CD8-positive, alpha-beta memory T cell (primary cell): ENCODE results near the gene NEDD8. TPM values are rescaled to one million over a fixed set of nuclear protein-coding genes. Genes with fewer than 3 reads are reported as not detected.

Source experiments
- CTCF ChIA-PET: fragments of 350-600 bp; sonication (Branson Sonifier 250); formaldehyde crosslinking; loops from one replicate; lab custom pipeline; 2021; ENCODE audit warnings: antibody characterized with exemption; lab: Charles Lee
- POLR2A ChIA-PET: fragments of 350-600 bp; sonication (Branson Sonifier 250); formaldehyde crosslinking; loops from one replicate; lab custom pipeline; 2021; ENCODE audit warnings: antibody characterized with exemption; lab: Charles Lee
- DNase-seq, 5 donors: peaks; one replicate each; pipeline versions ENCODE4 v3.0.0 to v3.0.0-alpha.2; 2020 to 2022; ENCODE audit warnings: mixed read lengths in 1 of 5
- H3K27ac ChIP-seq: one replicate; pipeline ENCODE4 v1.7.0; 2013; ENCODE audit warnings: low read depth, mild to moderate bottlenecking, low read length, moderate library complexity
- H3K27me3 ChIP-seq: 2 replicates; pipeline ENCODE4 v1.7.0; 2013; ENCODE audit warnings: low read length, mild to moderate bottlenecking; ENCODE audit not compliant: insufficient read depth, poor library complexity, severe bottlenecking
- H3K36me3 ChIP-seq: 2 replicates; pipeline ENCODE4 v1.7.0; 2013; ENCODE audit warnings: mild to moderate bottlenecking, low read length, moderate library complexity; ENCODE audit not compliant: insufficient read depth
- H3K4me1 ChIP-seq: 2 replicates; pipeline ENCODE4 v1.7.0; 2013; ENCODE audit warnings: mild to moderate bottlenecking, low read length, moderate library complexity; ENCODE audit not compliant: insufficient read depth
- H3K4me3 ChIP-seq: 2 replicates; pipeline ENCODE4 v1.7.0; 2013; ENCODE audit warnings: mild to moderate bottlenecking, low read length
- H3K9me3 ChIP-seq: 2 replicates; pipeline ENCODE4 v1.7.0; 2013; ENCODE audit warnings: mild to moderate bottlenecking, low read length
- H3K27ac Mint-ChIP-seq, 8 donors: one replicate each; pipeline ENCODE4 v1.8.0; 2020 to 2021; ENCODE audit warnings: mixed read lengths in 8 of 8, mild to moderate bottlenecking in 6 of 8, inconsistent platforms in 3 of 8, moderate library complexity in 3 of 8
- H3K27me3 Mint-ChIP-seq, 2 donors: one replicate each; pipeline ENCODE4 v1.8.0; 2020 to 2021; ENCODE audit warnings: mixed read lengths in 2 of 2, mild to moderate bottlenecking in 1 of 2, moderate library complexity in 1 of 2
- H3K36me3 Mint-ChIP-seq, 3 donors: one replicate each; pipeline ENCODE4 v1.8.0; 2020 to 2021; ENCODE audit warnings: mixed read lengths in 3 of 3, inconsistent platforms in 1 of 3, mild to moderate bottlenecking in 1 of 3
- H3K4me1 Mint-ChIP-seq, 3 donors: one replicate each; pipeline ENCODE4 v1.8.0; 2020 to 2021; ENCODE audit warnings: mixed read lengths in 3 of 3, inconsistent platforms in 1 of 3, mild to moderate bottlenecking in 1 of 3
- H3K4me3 Mint-ChIP-seq, 7 donors: one replicate each; pipeline ENCODE4 v1.8.0; 2020 to 2021; ENCODE audit warnings: mixed read lengths in 7 of 7, mild to moderate bottlenecking in 6 of 7, moderate library complexity in 4 of 7, inconsistent platforms in 2 of 7
- H3K9me3 Mint-ChIP-seq, 5 donors: one replicate each; pipeline ENCODE4 v1.8.0; 2020 to 2022; ENCODE audit warnings: mixed read lengths in 5 of 5, mild to moderate bottlenecking in 3 of 5, moderate library complexity in 2 of 5, inconsistent platforms in 1 of 5
- polyA plus RNA-seq: library from polyadenylated mRNA; unstranded; fragments of 300-500 nt; fragmentation: Illumina TruSeq; gene quantifications from one replicate; pipeline ENCODE4 v1.2.3, GENCODE V29; 2021
- total RNA-seq, 2 experiments: library from RNA; stranded (reverse); gene quantifications; one replicate each; pipeline ENCODE4 v1.2.3, GENCODE V29; 2021

NEDD8 gene
- total and polyA plus RNA-seq, 3 experiments from 2014 or later: 232 to 364 (median 240) TPM

DNA sequence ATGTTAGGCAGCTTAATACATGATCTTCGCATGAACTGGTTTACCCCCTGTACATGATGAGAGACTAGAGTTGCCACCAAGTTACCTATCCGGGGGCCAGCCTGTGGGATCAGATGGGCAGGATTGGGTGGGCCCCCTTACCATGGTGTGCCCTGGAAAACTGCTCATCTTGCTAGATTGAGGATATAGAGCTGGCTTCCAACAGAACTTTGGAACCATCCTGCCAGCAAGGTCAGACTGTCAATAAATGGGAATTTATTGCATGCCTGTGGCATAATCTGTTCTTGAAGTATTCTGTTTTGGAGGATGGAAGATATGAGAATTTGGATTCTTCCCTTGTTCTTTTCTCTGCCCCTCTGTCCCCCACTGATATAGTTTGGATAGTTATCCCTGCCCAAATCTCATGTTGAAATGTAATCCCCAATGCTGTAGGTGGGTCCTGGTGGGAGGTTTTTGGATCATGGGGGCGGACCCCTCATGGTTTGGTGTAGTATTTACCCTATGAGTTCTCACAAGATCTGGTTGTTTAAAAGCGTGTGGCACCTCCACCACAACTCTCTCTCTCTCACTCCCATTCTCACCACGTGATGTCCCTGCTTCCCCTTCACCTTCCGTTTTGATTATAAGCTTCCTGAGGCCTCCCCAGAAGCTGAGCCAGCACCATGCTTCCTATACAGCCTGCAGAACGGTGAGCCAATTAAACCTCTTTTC, 33.2 kb downstream of the NEDD8 start:
- Histone ChIP-seq H3K27me3 (no peaks in the 10 kb centered on the region), H3K4me1 (peaks cover 25% of the 10 kb centered on the region), H3K4me3 (no peak overlapping the region), H3K36me3 (no peaks in the 10 kb centered on the region), H3K9me3 (no peaks in the 10 kb centered on the region), H3K27ac (no peak overlapping the region)
- peaks cover 0 to 1% of the 10 kb centered on the region in 2 donors for H3K27me3 Mint-ChIP-seq
- H3K4me3 Mint-ChIP-seq: peak overlapping the region in 4 of 7 donors; percentile 8 to 60 (median 18)
- H3K27ac Mint-ChIP-seq: peak overlapping the region; percentile 25 to 98 (median 78)
- POLR2A ChIA-PET: interaction anchor here (0.7 to 1.2 kb wide), 2 partner anchors 14 to 17 kb away, joined by 6 to 12 read pairs; partner anchors contain the start of genes CHMP4A and MDP1
- peaks cover 0 to 3% (median 0%) of the 10 kb centered on the region in 5 donors for H3K9me3 Mint-ChIP-seq
- DNase-seq: no peak
- H3K4me1 Mint-ChIP-seq: peaks cover 38 to 67% (median 46%) of the 10 kb centered on the region in 3 donors
- CTCF ChIA-PET: interaction anchor here (0.7 to 1.2 kb wide), 2 partner anchors 10 to 17 kb away, joined by 3 read pairs; partner anchors contain the start of genes IPO4 and MDP1
- H3K36me3 Mint-ChIP-seq: peaks cover 15 to 59% (median 20%) of the 10 kb centered on the region in 3 donors

DNA sequence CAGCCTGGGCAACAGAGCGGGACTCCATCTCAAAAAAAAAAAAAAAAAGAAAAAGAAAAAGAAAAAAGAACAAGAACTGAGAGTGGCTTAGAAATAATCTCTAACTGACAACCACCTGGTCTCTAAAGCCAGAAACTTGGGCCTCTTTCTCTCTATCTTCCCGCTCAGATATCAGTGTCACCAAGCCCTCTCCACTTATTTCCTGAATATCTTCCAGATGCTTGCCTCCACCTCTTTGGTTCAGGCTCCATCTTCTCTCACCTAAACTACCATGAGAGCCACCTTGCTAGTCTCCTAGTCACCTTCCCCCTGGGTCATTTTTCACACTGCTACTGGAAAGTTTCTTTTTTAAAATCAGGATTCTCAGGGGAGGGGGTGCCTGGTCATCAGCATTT, 35.1 kb downstream of the NEDD8 start:
- CTCF ChIA-PET: interaction anchor here (0.6 to 2.1 kb wide), 3 partner anchors 19 to 78 kb away, joined by 3 to 22 read pairs (median 3); partner anchors contain the start of genes IRF9 and MDP1
- Histone ChIP-seq H3K27me3 (no peaks in the 10 kb centered on the region), H3K4me3 (no peak overlapping the region), H3K4me1 (peaks cover 32% of the 10 kb centered on the region), H3K9me3 (no peaks in the 10 kb centered on the region), H3K36me3 (peaks cover 10% of the 10 kb centered on the region), H3K27ac (peak overlapping the region; percentile 100)
- POLR2A ChIA-PET: interaction anchor here (3.2 kb wide), 1 partner anchor 16 kb away, joined by 43 read pairs; the partner anchor contains the start of gene CHMP4A
- Mint-ChIP-seq H3K4me3 (peak overlapping the region; percentile 68 to 96 (median 92)), H3K9me3 (peaks cover 0 to 3% (median 0%) of the 10 kb centered on the region in 5 donors), H3K27me3 (peaks cover 0 to 1% of the 10 kb centered on the region in 2 donors), H3K36me3 (peaks cover 14 to 58% (median 15%) of the 10 kb centered on the region in 3 donors), H3K4me1 (peaks cover 40 to 73% (median 55%) of the 10 kb centered on the region in 3 donors), H3K27ac (peak overlapping the region; percentile 86 to 99 (median 96))
- no peak for DNase-seq

DNA sequence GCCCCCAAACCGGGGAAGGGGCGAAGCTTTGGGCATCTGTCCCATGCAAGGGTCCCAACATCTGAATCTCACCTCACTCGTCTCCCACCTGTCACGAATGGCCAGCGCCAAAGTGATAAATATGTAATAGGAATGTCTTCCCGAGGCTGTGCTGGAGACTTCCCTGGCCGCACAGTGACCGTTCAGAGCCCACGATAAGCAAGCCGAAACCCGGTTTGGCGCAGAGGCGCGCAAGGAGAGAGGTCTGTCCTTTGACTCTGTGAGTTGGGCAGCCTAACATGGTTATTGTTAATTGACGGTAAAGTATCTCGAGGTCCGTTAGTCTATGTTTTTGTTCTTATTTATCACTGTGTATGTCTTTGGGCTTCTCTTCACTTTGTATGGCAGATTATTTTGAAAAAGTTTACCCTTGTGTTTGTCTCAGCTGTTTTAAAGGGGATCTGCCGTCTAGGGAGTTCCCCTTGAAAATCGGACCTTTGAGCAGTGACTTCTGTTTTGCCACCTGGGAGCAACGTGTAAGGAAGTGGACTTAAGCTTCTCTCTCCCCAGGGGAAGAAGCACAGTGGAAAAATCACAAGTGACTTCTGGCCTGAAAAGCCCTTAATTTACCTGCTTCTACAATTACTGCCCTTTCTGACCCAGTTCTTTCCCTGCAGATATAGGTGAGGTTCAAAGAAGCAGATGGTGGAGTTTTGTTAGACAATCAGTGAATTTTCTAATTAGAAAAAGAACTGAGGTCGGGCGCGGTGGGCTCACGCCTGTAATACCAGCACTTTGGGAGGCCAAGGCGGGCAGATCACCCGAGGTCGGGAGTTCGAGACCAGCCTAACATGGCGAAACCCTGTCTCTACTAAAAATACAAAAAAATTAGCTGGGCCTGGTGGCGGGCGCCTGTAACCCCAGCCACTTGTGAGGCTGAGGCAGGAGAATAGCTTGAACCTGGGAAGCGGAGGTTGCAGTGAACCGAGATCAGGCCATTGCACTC, 35.8 kb downstream of the NEDD8 start:
- no peak for DNase-seq
- peak overlapping the region; percentile 83 to 96 (median 94) for H3K4me3 Mint-ChIP-seq
- ChIA-PET POLR2A (interaction anchor here (0.5 to 3.2 kb wide), 13 partner anchors 11 to 515 kb away, joined by 3 to 43 read pairs (median 7); partner anchors contain the start of genes CHMP4A, DCAF11, EMC9 and IRF9), CTCF (interaction anchor here (0.5 to 2.2 kb wide), 15 partner anchors 11 to 137 kb away, joined by 3 to 22 read pairs (median 5); partner anchors contain the start of genes CHMP4A, IRF9, MDP1 and PSME2)
- H3K9me3 ChIP-seq: no peaks in the 10 kb centered on the region
- H3K36me3 ChIP-seq: peaks cover 16% of the 10 kb centered on the region
- H3K27ac Mint-ChIP-seq: peak overlapping the region; percentile 96 to 100 (median 99)
- H3K4me1 ChIP-seq: peaks cover 32% of the 10 kb centered on the region
- H3K36me3 Mint-ChIP-seq: peaks cover 12 to 58% (median 13%) of the 10 kb centered on the region in 3 donors
- peaks cover 0 to 1% of the 10 kb centered on the region in 2 donors for H3K27me3 Mint-ChIP-seq
- H3K27me3 ChIP-seq: no peaks in the 10 kb centered on the region
- H3K9me3 Mint-ChIP-seq: peaks cover 0 to 3% (median 0%) of the 10 kb centered on the region in 5 donors
- H3K4me3 ChIP-seq: peak overlapping the region; percentile 91
- H3K4me1 Mint-ChIP-seq: peaks cover 39 to 75% (median 58%) of the 10 kb centered on the region in 3 donors
- peak overlapping the region; percentile 100 for H3K27ac ChIP-seq

DNA sequence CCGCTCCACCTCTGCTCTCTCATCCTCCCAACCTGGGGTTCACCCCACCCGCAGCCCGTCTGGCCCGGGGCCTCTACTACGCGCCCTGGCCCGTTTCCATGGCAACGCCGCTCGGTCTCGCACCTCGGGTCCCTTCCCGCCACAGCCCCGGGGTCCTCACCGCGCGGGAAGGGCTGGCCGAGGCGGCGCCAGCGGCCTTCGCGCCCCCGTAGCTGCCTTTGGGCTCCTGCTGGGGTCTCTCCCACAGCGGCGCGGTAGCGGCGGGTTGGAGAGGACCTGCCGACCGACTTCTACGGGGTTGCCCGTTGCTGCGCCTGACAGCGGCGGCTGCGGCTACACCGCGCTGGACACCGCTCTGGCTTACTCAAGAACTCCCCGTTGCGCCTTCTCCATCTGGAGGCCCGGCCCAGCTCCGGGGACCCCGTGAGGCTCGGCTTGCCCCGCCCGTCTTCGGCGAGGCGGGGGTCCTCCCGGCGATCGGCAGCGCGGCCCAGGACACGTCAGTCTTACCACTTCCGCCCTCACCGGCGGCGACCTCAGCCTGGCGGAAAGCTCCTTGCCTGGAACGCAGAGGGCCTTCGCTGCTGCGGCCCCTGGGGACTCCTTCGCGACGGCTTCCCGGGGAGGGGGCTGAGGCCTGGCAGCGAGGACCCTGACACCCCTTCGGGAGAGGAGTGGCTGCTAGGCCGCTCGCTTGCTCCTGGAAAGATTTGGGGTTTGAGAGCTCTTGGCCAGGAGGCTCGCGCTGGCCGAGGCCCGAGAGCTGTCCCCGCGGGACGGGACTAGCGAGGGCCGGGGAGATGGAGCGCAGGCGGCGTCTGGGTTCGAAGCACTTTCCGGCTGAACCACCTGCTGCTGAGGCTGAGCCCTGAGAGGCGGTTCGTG, 36.7 kb downstream of the NEDD8 start, which contains the start of gene TM9SF1:
Gene TM9SF1, minus strand, starts transcription at position 256 of the 885 bp plus-strand sequence. CDS start 422 bp downstream, outside the sequence.
- H3K27ac Mint-ChIP-seq: peak within 1 kb of the TSS; percentile 96 to 100 (median 99)
- H3K9me3 Mint-ChIP-seq: peaks cover 0 to 3% (median 0%) of the 10 kb centered on the region in 5 donors
- peaks cover 0 to 1% of the 10 kb centered on the region in 2 donors for H3K27me3 Mint-ChIP-seq
- ChIA-PET POLR2A (interaction anchor here (0.5 to 3.2 kb wide), 14 partner anchors 10 to 516 kb away, joined by 3 to 43 read pairs (median 6); partner anchors contain the start of genes CHMP4A, DCAF11, EMC9 and IRF9), CTCF (interaction anchor here (0.5 to 2.2 kb wide), 17 partner anchors 10 to 138 kb away, joined by 3 to 22 read pairs (median 4); partner anchors contain the start of genes CHMP4A, CIDEB, IRF9 and MDP1)
- Histone ChIP-seq H3K4me3 (peak within 1 kb of the TSS; percentile 91), H3K4me1 (peaks cover 32% of the 10 kb centered on the region), H3K36me3 (peaks cover 16% of the 10 kb centered on the region), H3K27me3 (no peaks in the 10 kb centered on the region), H3K9me3 (no peaks in the 10 kb centered on the region), H3K27ac (peak within 1 kb of the TSS; percentile 100)
- peak; percentile 89 to 98 (median 91) for DNase-seq
- H3K4me1 Mint-ChIP-seq: peaks cover 37 to 76% (median 56%) of the 10 kb centered on the region in 3 donors
- H3K36me3 Mint-ChIP-seq: peaks cover 9 to 61% (median 12%) of the 10 kb centered on the region in 3 donors
- peak within 1 kb of the TSS; percentile 83 to 96 (median 94) for H3K4me3 Mint-ChIP-seq

DNA sequence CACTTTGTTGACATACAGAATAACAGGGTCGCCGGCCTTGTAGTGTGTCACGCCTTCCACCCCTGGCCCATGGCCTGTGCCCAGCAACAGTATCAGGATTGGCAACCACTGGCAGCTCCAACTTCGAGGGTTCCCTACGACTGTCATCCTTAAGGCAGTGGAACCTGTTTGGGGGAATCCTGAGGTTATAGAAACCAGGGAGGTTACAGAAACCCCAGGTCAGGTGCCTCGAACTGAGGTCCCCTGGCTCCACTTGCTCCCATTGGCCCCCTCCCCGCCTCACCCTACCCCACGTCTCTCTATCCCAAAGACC, 37.3 kb downstream of the NEDD8 start:
- peaks cover 0 to 1% of the 10 kb centered on the region in 2 donors for H3K27me3 Mint-ChIP-seq
- H3K27ac Mint-ChIP-seq: peak overlapping the region; percentile 96 to 100 (median 99)
- ChIA-PET CTCF (interaction anchor here (1.0 to 2.2 kb wide), 11 partner anchors 10 to 139 kb away, joined by 3 to 22 read pairs (median 5); partner anchors contain the start of genes CHMP4A, CIDEB, IRF9 and MDP1), POLR2A (interaction anchor here (0.6 to 3.2 kb wide), 8 partner anchors 18 to 80 kb away, joined by 3 to 43 read pairs (median 16); partner anchors contain the start of genes CHMP4A, DCAF11, IRF9 and MDP1)
- peaks cover 32% of the 10 kb centered on the region for H3K4me1 ChIP-seq
- peaks cover 0 to 3% (median 0%) of the 10 kb centered on the region in 5 donors for H3K9me3 Mint-ChIP-seq
- H3K4me3 ChIP-seq: peak overlapping the region; percentile 91
- no peak for DNase-seq
- H3K36me3 Mint-ChIP-seq: peaks cover 9 to 63% (median 12%) of the 10 kb centered on the region in 3 donors
- peak overlapping the region; percentile 100 for H3K27ac ChIP-seq
- H3K36me3 ChIP-seq: peaks cover 16% of the 10 kb centered on the region
- H3K4me3 Mint-ChIP-seq: peak overlapping the region; percentile 83 to 96 (median 94)
- no peaks in the 10 kb centered on the region for H3K9me3 ChIP-seq
- peaks cover 37 to 74% (median 56%) of the 10 kb centered on the region in 3 donors for H3K4me1 Mint-ChIP-seq
- no peaks in the 10 kb centered on the region for H3K27me3 ChIP-seq

DNA sequence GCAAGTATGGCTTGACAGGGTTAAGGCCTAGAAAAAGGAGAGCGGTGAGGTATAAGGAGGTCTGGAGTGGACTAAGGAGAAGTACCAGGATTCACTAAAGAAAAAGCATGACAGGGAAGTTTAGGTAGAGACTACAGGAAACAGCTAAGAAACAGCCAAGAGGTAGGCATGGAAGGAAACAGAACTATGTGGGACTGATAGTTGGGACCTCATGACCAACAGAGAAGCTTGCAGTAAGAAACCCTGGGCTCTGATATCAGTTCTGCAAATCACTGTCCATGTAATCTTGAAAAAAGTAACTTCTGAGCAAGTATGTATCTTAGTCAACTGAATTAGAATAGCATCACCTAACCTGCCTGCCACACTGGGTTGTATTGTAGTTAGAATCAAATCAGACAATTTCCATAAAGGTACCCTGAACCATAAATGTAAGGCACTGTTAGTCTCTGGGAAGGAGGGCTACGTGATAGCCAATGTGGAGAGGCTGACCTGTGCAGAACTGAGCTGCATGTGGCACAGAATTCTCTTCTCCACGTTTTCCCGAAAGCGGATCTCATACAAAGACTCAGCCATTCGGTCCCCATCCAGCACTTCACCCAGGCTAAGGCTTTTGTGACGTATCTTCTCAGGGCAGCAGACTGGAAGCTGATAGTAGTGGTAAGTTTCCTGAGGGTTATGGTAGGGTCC, 37.8 kb downstream of the NEDD8 start:
- Mint-ChIP-seq H3K27ac (peak overlapping the region; percentile 96 to 100 (median 99)), H3K36me3 (peaks cover 9 to 63% (median 12%) of the 10 kb centered on the region in 3 donors), H3K9me3 (peaks cover 0 to 3% (median 0%) of the 10 kb centered on the region in 5 donors), H3K27me3 (peaks cover 0 to 1% of the 10 kb centered on the region in 2 donors), H3K4me1 (peaks cover 38 to 75% (median 56%) of the 10 kb centered on the region in 3 donors), H3K4me3 (peak overlapping the region; percentile 83 to 96 (median 94))
- Histone ChIP-seq H3K9me3 (no peaks in the 10 kb centered on the region), H3K27ac (peak overlapping the region; percentile 100), H3K4me3 (peak overlapping the region; percentile 91), H3K36me3 (peaks cover 16% of the 10 kb centered on the region), H3K27me3 (no peaks in the 10 kb centered on the region), H3K4me1 (peaks cover 35% of the 10 kb centered on the region)
- DNase-seq: no peak
- ChIA-PET CTCF (interaction anchor here (1.2 to 2.2 kb wide), 7 partner anchors 19 to 139 kb away, joined by 3 to 7 read pairs (median 5); partner anchors contain the start of genes CHMP4A, CIDEB, MDP1 and PSME2), POLR2A (interaction anchor here (1.8 to 3.2 kb wide), 5 partner anchors 19 to 58 kb away, joined by 9 to 43 read pairs (median 20); partner anchors contain the start of genes CHMP4A, IRF9, MDP1 and PSME1)
